Hematopoietic multipotent progenitor cell treated with erythropoietin and hydrocortisone succinate and interleukin-3 and kit ligand, for 17 days (in vitro differentiated cells): ENCODE measurements around the gene MAP7D1.
A peak's percentile ranks its signal among the peaks of the same experiment; 100 is the strongest.

ENCODE experiments used
- DNase-seq: peaks from one replicate; pipeline ENCODE4 v3.0.0-alpha.2; 2015; ENCODE audit warnings: low spot score

The MAP7D1 gene

DNA sequence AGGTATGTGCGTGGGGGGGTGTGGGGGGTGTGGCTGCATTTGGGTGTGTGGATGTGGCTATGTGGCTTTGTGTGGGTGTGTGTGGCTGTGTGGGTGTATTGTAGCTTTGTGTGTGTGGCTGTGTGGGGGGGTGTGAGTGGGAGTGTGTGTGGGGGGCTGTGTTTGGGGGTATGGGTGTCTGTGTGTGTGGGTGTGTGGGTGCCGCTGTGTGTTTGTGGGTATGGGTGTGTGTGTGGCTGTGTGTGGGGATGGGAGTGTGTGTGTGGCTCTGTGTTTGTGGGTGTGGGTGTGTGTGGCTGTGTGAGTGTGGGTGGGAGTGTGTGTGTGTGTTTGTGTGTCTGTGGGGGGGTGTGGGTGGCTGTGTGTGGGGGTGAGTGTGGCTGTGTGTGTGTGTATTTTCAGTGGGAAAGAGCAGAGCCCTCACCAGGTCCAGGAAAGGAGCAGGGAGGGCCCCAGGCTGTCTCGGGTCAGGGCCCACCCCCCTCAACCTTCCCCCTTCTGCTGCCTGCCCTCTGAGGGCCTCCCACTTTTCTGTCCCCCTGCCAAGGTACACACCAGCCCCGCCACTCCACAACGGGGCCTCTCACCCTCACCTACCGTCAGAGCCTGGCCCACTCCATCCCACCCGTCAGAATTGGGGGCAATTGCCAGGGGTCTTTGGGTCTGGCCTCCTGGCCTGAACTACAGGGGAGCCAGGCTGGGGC, 29.0 kb upstream of the MAP7D1 start:
- DNase-seq: no peak

DNA sequence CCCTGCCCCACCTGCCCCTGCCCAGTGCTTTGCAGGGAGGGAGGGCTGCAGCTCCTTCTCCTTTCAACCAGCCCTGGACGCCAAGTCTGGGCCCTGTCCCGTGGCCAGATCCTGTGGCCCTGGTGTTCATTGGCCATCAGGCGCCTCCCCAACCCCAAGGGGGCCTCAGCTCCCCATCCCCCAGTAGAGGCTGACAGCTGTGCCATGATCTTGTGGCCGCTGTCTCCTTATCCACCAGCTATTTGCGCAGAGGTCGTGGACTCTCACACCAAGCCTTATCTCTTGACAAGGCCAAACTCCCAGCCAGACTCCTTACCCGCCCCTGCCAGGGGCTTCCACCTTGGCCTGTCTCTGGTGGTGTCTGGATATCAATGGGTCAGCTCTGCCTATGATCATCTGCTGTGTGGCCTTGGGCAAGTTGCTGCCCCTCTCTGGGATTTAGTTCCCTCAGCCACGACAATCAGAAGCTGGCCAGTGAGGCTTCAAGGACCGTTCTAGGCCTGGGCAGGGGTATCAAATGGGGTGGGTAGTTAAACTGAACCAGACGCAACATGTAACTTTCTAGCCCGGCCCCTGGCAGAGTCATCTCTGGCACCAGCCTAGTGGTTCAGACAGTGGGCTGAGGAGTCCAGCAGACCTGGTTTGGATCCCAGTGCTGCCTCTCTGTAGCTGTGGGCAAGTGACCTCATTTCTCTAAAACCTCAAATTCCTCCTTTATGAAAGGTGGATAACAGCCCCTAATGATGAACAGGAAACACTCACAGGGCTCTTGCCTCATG, 27.6 kb upstream of the MAP7D1 start:
- DNase-seq: no peak

DNA sequence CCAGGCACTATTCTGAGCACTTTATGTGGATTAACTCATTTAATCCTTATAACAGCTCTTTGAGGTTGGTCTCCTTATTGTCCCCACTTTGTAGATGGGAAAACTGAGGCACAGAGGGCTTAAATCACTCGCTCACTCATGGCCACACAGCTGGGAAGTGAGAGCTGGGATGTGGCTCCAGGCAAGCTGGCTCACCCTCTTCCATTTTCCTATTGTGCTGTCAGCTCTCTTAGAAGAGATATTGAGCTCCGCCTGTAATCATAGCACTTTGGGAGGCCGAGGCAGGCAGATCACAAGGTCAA, 27.1 kb upstream of the MAP7D1 start:
- DNase-seq: no peak

DNA sequence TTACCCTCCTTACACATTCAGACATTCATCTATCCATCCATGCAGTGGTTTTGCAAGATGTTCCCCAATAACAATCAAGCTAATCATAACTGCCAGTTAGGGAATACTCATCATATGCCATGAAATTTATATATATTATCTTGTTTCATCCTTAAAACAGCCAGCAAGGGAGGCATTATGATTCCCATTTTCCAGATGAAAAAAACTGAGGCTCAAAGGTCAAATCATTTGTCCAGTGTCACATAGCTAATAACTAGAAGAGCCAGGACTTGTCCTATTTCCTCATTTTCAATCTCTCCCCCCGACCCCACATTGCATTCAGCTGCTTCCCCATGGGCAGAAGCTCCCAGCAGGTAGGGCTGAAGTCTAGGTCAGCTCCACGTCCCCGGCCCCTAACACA, 23.9 kb upstream of the MAP7D1 start:
- DNase-seq: no peak

DNA sequence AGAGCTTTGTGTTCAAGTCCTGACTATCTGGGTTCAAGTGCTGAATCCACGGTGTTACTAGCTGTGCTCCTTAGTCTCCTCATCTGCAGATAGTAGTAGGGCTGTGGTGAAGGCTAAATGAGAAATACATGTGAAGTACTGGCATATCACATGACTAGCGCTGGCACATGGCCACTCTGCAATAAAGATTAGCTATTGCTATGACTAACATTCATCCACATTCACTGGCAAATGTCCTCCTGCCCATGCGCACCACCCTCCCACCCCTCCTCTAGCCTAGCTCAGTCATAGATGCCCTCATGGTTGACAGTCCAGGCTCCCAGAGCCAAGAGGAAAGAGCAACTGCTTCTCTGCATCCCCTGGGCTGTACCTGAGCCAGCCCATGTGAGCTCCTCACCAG, 22.5 kb upstream of the MAP7D1 start:
- DNase-seq: peak; percentile 63

DNA sequence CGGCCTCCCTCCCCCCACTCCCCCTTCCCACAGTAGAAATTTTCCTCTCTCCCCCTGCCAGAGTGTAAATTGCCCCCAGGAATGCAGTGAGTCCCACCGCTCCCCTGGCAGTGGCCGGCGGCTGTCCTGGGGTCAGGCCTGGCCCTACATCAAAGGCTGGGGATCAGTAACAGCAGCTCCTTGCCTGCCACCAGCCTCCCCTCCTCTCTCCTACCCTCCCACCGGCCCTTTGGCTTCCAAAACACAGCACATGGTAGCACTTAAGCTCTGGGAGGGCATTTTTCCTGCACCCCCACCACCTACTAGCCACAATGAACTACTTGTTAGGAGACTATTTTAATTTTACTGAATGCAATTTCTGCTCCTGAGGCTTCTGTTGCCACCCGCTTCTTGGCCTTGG, 21.9 kb upstream of the MAP7D1 start:
- DNase-seq: no peak

DNA sequence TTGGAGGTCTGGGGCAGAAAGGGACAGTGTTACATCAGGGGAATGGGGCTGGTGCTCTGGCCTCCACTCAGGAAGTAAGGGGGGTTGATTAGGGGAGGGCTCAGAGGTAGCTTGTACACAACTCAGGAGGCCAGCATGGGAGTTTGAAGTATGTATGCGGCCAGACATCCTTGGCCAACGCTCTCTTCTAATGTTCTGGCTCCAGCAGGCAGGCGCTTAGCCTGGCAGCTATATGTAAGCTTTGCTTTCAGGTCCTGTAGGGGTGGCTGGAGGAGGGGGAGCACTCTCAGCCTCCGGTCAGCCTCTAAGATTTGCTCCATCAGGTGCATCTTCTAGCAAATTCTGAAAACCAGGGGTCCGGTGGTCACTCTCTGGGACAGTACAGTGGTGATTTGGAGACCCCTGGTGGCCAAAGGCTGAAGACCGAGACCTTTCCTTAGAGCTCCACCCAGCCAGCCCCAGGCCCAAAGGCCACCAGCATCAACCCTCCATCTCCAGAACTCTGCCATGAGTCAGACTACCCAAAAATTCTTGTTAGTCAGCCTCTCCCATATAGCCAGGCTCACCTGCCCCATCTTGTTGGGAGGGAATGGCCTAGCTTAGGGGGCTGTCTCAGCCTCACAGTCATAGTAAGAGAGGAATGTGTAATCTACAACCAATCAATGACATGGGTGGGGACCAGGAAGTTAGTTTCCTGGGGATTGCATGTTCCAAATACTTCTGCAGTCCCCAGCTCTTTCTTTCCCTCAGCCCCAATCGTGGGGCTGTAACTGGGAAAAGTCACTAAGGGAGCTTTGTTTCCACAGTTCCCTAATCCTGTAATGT, 21.2 kb upstream of the MAP7D1 start:
- peak; percentile 35 for DNase-seq

DNA sequence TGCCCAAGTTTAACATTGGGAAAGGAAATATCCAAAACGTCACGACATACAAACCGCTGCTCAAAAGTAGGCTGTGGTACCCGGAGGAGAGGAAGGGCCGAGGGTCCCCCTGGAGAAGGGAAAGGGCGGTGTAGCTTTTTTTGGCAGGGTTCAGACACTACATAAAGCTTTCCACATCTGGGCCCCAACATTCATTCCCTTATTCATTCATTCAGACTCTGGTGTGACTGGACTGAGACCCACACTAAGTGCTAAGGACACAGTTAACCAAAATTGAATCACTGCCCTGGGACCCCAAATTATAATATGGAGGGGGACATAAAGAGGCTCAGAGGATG, 20.7 kb upstream of the MAP7D1 start:
- DNase-seq: no peak

DNA sequence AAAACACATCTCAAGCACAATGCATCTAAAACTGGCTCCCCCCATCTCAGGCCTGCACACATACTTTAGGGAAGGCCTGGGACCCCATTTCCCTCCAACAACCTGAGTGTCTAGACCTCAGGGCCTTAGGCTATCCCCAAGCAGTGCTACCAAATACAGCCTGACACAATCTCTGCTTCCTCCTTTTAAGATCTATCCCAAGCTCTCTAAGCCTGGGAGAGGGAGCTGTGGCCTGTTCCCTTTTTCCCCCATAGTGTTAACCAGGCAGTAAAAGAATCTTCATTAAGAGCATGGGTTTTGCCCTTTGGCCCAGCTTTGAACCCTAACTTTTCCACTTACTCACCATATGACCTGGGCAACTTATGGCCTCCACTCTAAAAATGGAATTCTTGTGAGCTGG, 20.2 kb upstream of the MAP7D1 start:
- DNase-seq: no peak

DNA sequence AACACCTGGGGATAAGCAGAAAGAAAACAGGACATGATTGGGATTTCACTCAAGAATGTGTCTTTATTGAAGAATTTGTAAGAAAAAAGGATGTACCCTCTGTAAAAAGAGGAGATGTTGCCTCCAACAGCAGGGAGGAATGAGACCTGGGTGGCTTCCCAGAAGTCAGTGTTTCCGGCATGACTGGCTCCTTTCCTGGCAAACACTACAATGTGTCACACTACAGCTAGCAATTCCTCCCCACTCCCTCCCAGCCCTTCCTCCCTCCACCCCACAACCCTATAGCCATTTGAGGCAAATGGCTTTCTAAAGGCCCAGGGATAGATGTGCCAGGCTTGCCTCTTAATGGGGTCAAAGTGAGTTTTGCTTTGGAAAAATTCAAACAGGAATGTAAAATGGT, 19.4 kb upstream of the MAP7D1 start:
- DNase-seq: no peak

DNA sequence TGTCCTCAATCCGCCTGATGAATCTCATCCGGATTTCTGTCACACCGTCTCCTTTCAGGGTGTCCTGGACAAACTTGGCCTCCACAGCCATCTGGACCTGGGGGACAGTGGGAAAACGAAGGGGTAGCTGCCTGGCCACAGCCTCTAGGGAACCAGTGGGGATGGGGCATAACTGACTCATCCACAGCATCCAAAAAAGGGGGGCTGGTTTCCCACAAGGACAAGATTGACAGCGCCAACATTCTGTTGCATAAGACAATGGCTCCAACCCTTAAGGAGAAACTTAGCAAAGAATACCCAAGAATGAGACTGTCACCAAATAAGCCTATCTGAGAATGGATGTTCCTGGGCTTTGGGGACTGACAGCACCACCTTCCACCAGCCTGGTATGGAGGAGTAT, 18.7 kb upstream of the MAP7D1 start:
- DNase-seq: no peak

DNA sequence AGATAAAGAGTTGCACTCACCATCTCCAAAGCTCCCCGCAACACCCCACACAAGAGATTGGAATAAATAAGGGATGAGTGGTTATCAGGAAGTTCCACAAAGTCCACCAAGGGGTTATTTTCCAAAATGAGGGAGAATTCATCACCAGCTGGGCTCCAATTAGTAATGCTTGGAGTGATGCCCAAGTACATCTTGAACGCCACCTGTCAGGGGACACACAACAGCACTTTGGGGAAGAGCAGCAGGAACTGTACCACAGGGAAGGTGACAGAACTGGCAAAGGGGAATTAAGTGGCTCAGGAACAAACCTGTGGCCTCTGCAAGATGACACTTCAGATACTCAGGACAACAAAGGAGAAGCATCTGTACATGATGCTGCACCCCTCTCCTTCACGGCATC, 18.2 kb upstream of the MAP7D1 start:
- no peak for DNase-seq

DNA sequence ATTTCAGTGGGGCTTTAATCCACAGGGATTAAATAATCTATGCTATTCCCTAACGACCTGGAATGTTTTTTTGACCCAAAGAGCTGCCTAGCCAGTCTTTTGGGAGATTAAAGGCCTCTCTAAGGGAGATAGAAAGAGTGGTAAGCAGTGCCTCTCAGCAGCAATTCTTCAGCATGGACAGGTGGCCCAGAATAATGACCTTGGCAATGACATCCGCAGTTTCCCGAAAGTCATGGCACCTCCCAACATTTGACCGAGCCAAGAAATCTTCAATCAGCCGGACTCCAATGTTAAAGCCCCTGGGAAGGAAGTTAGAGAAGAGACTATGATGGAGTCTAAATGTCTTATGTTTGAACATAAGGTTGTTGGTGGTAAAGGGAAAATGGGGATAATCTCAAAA, 16.4 kb upstream of the MAP7D1 start:
- no peak for DNase-seq

DNA sequence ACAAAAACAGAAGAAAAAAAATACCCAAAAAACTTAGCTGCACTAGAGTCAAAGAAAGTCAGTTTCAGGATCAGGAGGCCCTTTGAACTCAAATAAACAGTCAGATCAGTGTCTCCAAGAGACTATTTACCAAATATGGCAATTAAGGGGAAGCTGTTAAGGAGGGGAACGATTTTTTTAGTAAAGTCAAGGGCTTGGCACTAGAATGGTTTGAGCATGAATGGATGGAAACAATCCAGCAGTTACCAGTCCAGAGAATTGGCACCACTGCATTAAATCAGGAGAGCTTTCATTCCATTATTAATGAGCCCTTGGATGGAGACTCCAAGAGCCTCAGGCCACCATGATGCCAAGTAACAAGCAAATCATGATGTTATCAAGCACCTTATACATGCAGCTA, 13.8 kb upstream of the MAP7D1 start:
- DNase-seq: no peak

DNA sequence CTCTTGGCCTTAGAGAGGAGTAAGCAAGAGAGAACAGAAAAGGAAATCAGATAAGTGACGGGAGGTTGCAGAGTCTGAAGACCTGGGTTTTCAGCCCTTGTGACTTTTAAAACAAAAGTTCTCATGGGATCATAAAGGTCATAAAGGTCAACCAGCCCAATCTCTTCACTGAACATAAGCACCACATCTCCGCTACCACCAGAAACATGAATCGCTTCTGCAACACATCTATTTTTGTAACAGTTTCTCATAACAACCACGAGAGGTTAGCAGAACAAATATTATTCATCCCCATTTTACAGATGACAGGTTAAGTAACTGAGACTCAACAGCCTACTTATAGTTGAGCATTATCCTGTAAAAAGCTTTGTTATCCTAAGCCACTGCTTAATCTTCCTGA, 12.5 kb upstream of the MAP7D1 start:
- DNase-seq: no peak

DNA sequence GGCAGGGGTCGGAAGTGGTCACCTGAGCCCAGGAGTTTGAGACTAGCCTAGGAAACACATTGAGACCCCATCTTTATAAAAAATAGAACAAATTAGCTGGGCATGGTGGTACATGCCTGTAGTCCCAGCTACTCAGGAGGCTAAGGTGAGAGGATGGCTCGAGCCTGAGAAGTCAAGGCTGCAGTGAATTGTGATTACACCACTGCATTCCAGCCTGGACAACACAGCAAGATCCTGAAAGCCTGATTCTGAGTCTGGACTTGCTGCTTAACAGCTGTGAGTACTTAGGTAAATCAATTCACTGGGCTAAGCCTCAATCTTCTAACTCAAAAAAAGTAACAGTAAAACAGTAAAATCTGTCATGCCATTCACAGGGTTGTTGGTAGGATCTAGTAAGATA, 11.5 kb upstream of the MAP7D1 start:
- DNase-seq: no peak

DNA sequence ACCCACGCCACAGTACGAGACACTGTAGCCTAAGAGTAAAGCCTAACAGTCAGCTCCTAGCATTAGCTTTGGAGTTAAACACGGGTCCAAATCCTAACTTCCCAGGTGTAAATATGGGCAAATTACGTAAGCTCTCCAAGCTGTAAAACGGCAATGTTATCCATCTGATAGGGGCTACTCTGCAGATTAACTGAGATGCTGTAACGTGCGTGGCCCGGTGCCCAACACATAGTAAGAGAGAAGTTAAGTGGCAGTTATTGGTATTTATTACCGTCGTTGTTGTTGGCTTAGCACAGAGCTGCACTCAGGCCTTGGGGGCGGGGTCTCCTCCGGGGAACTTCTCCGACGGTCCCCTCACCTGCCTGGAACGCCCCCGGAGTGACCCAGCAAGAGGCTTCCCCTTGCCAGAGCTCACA, 7.1 kb upstream of the MAP7D1 start:
- DNase-seq: no peak

DNA sequence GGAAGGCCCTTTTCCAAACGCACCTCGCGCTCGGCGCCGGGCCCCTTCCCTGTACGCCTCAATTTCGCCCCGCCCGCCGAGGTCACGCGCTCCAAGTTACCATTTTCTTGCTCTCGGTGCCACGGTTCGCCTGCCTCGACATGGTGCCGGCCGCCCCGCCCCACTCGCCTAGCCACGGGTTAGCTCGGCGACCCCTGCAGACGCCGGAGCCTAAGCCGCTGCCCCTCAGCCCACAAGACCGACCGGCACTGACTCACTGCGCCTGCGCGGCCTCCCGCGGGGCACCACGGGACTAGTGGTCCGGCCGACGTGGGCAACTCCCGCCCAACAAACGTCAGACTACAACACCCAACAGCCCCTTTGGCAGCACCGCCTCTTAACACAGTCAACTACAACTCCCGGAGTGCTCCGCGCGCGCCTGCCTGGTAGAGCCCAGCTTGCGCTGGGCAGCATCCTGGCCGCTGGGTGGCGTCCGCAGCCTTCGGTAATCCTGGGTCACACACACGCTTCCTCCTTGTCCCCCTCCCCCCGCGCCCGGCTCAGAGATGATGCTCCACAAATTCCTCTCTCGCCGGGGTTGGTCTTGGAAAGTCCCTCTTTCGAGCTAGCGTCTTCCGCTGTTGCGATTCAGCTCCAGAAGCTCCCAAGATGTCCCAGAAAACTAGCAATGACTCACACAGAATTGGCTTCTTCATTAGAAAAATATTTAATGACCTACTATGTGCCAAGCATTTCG, 6.6 kb upstream of the MAP7D1 start, which contains the start of gene TRAPPC3:
Gene TRAPPC3 (minus strand): TSS at position 250 of the 736 bp plus-strand sequence. CDS start 108 bp downstream, at position 142.
- DNase-seq: peak; percentile 100

DNA sequence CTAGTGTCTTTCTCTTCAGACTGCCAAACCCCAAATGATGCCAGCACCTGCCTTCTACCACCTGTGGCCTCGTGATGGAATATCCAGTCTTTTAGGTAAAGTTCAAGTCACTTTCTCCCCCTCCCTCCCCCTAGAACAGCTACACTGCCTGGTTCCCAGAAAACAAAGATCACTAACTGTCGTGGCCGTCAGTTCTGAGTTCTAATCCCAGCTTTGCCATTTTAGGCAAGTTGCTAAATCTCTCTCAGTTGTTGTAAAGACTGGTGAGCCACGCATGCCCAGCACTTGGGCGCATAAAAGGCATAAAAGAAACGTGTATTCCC, 6.0 kb upstream of the MAP7D1 start:
- no peak for DNase-seq

DNA sequence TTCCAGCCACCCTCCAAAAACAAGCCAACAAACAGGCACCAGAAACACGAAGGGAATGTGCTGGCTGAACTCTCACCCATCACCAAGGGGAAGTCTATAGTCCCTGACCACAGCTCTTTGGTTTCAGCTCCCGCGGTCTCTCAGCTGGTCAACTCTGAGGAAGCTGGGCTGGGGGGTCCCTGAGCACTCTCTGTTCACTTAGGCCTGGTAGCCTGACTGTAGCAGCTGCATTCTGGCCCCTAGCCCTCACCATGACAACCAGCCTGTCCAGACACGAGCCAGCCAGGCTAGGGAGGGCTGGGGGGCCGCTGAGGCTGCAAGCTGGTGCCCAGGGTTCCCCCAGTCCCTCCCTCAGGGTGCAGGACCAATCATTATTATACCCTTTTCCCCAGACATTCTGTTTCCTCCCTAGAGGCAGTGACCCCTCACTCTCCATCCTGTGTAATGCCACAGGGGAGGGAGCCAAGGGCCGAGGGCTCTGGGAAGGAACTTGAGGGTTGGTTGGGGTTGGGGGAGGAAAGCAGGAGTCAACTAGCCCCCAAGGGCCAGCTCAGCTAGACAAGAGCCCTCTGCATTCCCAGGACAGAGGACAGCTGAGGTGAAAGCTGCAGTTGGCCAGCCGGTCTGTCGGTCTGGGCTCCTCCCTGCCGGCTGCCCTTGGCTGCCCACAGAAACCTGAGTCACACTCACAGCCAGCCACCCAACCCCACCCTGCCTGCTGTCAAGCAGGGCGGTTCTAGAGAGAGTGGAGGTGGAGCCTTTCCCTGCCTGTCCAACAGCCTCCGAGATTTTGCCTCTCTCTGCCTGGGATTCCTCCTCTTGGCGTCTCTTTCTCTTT, 5.4 kb upstream of the MAP7D1 start:
- peak; percentile 94 for DNase-seq

DNA sequence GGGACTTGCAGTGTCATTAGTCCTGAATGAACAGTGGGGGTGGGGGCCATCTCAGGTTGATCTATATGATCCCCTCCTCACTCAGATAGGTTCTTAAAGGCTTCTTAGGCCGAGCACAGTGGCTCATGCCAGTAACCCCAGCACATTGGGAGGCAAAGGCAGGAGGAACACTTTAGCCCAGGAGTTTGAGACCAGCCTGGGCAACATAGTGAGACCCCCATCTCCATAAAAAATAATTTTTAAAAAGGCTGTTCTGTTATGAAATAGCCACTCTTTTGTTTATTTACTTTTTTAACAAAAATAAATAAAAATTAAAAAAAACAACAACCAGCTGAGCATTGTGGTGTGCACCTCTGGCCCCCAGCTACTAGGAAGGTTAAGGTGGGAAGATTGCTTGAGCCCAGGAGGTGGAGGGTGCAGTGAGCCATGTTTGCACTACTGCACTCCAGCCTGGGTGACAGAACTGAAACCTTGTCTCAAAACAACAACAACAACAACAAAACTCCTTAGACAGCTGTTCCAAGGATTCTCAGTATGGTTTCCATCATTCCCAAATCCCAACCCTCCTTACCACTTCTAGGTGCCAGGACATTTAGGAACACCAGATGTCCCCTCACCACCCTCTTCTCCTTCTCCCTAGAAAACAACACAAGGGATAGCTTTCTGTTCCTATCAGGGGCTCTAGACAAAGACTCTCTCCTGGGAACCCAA, 4.7 kb upstream of the MAP7D1 start:
- peak; percentile 48 for DNase-seq
